Memory B cell (primary cell): ENCODE measurements around the gene CYP2J2.
"Not testable (repeated sequence)": the region's sequence is repeated elsewhere in the genome, so short reads cannot be mapped to it uniquely, and the experiment has no call there.

ENCODE experiments used
- ATAC-seq: fragments of 150-1000 bp; cut with Tn5 transposase; 2 replicates; pipeline ENCODE4 v1.10.0; 2021; ENCODE audit warnings: low read depth, mild to moderate bottlenecking, moderate library complexity
- DNase-seq, 2 donors: peaks; one replicate each; pipeline ENCODE4 v3.0.0; 2022; ENCODE audit warnings: low spot score in 2 of 2
- H3K27ac Mint-ChIP-seq: one replicate; pipeline ENCODE4 v1.8.0; 2022; ENCODE audit warnings: mild to moderate bottlenecking, moderate library complexity, mixed read lengths
- H3K27me3 Mint-ChIP-seq: one replicate; pipeline ENCODE4 v1.8.0; 2022; ENCODE audit warnings: mixed read lengths
- H3K36me3 Mint-ChIP-seq: one replicate; pipeline ENCODE4 v1.8.0; 2022; ENCODE audit warnings: mild to moderate bottlenecking, mixed read lengths
- H3K4me1 Mint-ChIP-seq: one replicate; pipeline ENCODE4 v1.8.0; 2022; ENCODE audit warnings: mixed read lengths
- H3K4me3 Mint-ChIP-seq: one replicate; pipeline ENCODE4 v1.8.0; 2022; ENCODE audit warnings: mild to moderate bottlenecking, moderate library complexity, mixed read lengths
- H3K9me3 Mint-ChIP-seq: one replicate; pipeline ENCODE4 v1.8.0; 2022; ENCODE audit warnings: mixed read lengths

CYP2J2 gene

GRCh38 chr1:59877108-59877682 is 49.4 kb downstream of the CYP2J2 start:
- no peak for ATAC-seq

GRCh38 chr1:59871746-59872145 is 54.8 kb downstream of the CYP2J2 start:
- Mint-ChIP-seq H3K4me1 (no peaks in the 10 kb centered on the region), H3K27me3 (no peaks in the 10 kb centered on the region), H3K27ac (no peak overlapping the region), H3K4me3 (no peak overlapping the region), H3K9me3 (no peaks in the 10 kb centered on the region), H3K36me3 (peaks cover 14% of the 10 kb centered on the region)
- ATAC-seq: no peak
- no peak for DNase-seq

More at GRCh38 chr1:59877108-59877682, 49.4 kb downstream of the CYP2J2 start:
- Mint-ChIP-seq H3K4me3 (no peak overlapping the region), H3K36me3 (peaks cover 6% of the 10 kb centered on the region), H3K27ac (no peak overlapping the region), H3K9me3 (peaks cover 4% of the 10 kb centered on the region), H3K27me3 (no peaks in the 10 kb centered on the region), H3K4me1 (no peaks in the 10 kb centered on the region)
- no peak for DNase-seq

- Mint-ChIP-seq H3K4me3 (no peak overlapping the region), H3K27ac (no peak overlapping the region), H3K4me1 (no peaks in the 10 kb centered on the region), H3K27me3 (no peaks in the 10 kb centered on the region), H3K36me3 (peaks cover 19% of the 10 kb centered on the region), H3K9me3 (no peaks in the 10 kb centered on the region)
- DNase-seq: no peak
- ATAC-seq: no peak
Measured at GRCh38 chr1:59866462-59866861, 60.1 kb downstream of the CYP2J2 start.

- no peaks in the 10 kb centered on the region for H3K4me1 Mint-ChIP-seq
- H3K36me3 Mint-ChIP-seq: peaks cover 17% of the 10 kb centered on the region
- no peak overlapping the region for H3K27ac Mint-ChIP-seq
- no peak for ATAC-seq
- peaks cover 2% of the 10 kb centered on the region for H3K27me3 Mint-ChIP-seq
- no peak overlapping the region for H3K4me3 Mint-ChIP-seq
- peaks cover 3% of the 10 kb centered on the region for H3K9me3 Mint-ChIP-seq
- no peak for DNase-seq
Measured at GRCh38 chr1:59857679-59858354, 68.8 kb downstream of the CYP2J2 start.

GRCh38 chr1:59856725-59857338 is 69.7 kb downstream of the CYP2J2 start:
- DNase-seq (no peak), ATAC-seq (no peak)
- no peak overlapping the region for H3K4me3 Mint-ChIP-seq

GRCh38 chr1:59855297-59855696 is 71.3 kb downstream of the CYP2J2 start:
- not testable (repeated sequence) for H3K27me3 Mint-ChIP-seq, H3K4me3 Mint-ChIP-seq, H3K9me3 Mint-ChIP-seq, ATAC-seq, H3K27ac Mint-ChIP-seq, DNase-seq, H3K4me1 Mint-ChIP-seq
- H3K36me3 Mint-ChIP-seq: peaks cover 14% of the 10 kb centered on the region

More at GRCh38 chr1:59856725-59857338, 69.7 kb downstream of the CYP2J2 start:
- no peaks in the 10 kb centered on the region for H3K4me1 Mint-ChIP-seq
- H3K27me3 Mint-ChIP-seq: peaks cover 2% of the 10 kb centered on the region
- H3K27ac Mint-ChIP-seq: no peak overlapping the region
- peaks cover 17% of the 10 kb centered on the region for H3K36me3 Mint-ChIP-seq
- peaks cover 3% of the 10 kb centered on the region for H3K9me3 Mint-ChIP-seq

- H3K9me3 Mint-ChIP-seq: peaks cover 3% of the 10 kb centered on the region
- ATAC-seq: no peak
Measured at GRCh38 chr1:59852117-59852516, 74.5 kb downstream of the CYP2J2 start.

GRCh38 chr1:59846895-59847282 is 79.7 kb downstream of the CYP2J2 start:
- H3K9me3 Mint-ChIP-seq: peaks cover 1% of the 10 kb centered on the region
- H3K27ac Mint-ChIP-seq: no peak overlapping the region
- ATAC-seq (no peak), DNase-seq (no peak)
- no peaks in the 10 kb centered on the region for H3K4me1 Mint-ChIP-seq
- H3K27me3 Mint-ChIP-seq: no peaks in the 10 kb centered on the region
- no peak overlapping the region for H3K4me3 Mint-ChIP-seq
- H3K36me3 Mint-ChIP-seq: peaks cover 26% of the 10 kb centered on the region

More at GRCh38 chr1:59852117-59852516, 74.5 kb downstream of the CYP2J2 start:
- DNase-seq: no peak
- H3K27ac Mint-ChIP-seq: no peak overlapping the region
- H3K27me3 Mint-ChIP-seq: no peaks in the 10 kb centered on the region
- H3K36me3 Mint-ChIP-seq: peaks cover 21% of the 10 kb centered on the region
- no peak overlapping the region for H3K4me3 Mint-ChIP-seq
- no peaks in the 10 kb centered on the region for H3K4me1 Mint-ChIP-seq

- Mint-ChIP-seq H3K27ac (no peak overlapping the region), H3K36me3 (peaks cover 26% of the 10 kb centered on the region), H3K4me3 (no peak overlapping the region), H3K27me3 (no peaks in the 10 kb centered on the region), H3K4me1 (no peaks in the 10 kb centered on the region), H3K9me3 (peaks cover 1% of the 10 kb centered on the region)
- no peak for ATAC-seq
- no peak for DNase-seq
Measured at GRCh38 chr1:59846209-59846894, 80.2 kb downstream of the CYP2J2 start.

- H3K9me3 Mint-ChIP-seq: peaks cover 1% of the 10 kb centered on the region
- no peaks in the 10 kb centered on the region for H3K4me1 Mint-ChIP-seq
- DNase-seq: no peak
- no peak for ATAC-seq
- H3K4me3 Mint-ChIP-seq: no peak overlapping the region
- no peaks in the 10 kb centered on the region for H3K27me3 Mint-ChIP-seq
- no peak overlapping the region for H3K27ac Mint-ChIP-seq
- peaks cover 27% of the 10 kb centered on the region for H3K36me3 Mint-ChIP-seq
Measured at GRCh38 chr1:59845091-59845490, 81.5 kb downstream of the CYP2J2 start.
